Epithelial cell of alveolus of lung (primary cell): Measurements from ENCODE around the gene DHX57. TPM values are rescaled to one million over a fixed set of nuclear protein-coding genes. Genes with fewer than 3 reads are reported as not detected.

Experiments used
- total RNA-seq: library from RNA; depleted of rRNA; stranded (reverse); fragments of >200 nt; gene quantifications from 2 replicates; pipeline ENCODE4 v1.2.1, GENCODE V29; 2015

Gene DHX57
- total RNA-seq, result 10.8 and 12.5 TPM in 2 replicates

DNA sequence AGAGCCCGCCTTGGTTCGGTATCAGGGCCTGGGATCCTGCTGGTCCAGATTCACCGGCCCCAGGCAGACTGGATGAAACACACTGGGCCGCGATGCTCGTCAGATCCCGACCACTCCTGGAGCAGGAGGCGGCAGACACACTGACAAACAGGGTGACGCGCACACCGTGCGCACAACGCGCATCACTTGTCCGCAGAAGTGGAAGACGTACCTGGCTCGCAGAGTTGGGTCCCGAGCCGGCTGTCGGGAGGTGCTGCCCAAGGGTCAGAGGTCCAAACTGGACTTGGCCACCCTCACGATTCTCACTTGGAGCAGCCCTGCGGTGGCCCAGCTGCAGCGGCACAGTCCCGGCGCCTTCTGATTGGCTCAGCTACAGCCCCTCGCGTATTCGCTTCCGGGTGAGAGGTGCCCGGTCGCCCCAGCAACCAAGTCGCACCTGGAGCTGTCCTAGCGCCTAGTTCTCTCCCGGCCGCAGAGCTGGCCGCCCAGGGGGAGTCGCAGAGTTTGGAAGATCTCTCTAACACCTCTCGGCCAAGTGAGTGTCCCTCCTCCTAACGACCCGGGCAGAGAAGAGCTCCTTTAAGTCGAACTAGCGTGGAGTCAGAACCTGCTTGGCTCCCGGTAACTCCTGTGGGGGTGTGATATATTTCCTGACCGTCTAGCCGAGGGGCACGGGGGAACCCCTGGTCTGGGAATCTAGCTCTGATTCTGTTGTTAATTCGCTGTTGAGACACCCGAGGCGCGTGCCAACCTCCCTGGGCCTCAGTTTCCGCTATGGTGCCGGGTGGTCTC is at the start of gene DHX57, which contains the start of gene MORN2:
TSS of gene DHX57 (minus strand) at position 359 of the 792 bp plus-strand sequence. CDS start 7,529 bp downstream, outside the sequence.
TSS of gene MORN2 (plus strand) at position 401 of the 792 bp plus-strand sequence.

DNA sequence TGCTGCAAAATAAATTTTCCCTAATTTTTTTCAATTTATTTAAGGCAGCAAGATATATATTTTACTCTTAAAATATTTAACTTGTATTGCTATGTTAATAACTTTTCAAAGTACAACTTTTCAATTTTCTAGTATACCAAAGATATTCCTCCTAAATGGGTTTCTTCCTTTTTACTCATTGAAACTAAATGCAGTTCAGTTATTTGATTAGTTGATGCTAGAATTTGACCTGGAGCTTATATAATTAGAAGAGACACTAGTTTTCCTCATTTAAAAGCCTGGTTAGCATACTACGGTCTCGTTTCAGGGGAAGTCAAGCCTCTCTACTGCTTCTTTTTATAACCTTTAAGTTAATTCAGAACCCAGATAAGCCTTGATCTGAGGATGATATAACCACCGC is 13.8 kb upstream of the DHX57 start, which contains the start of gene ARHGEF33:
TSS of gene ARHGEF33 (plus strand) at position 301 of the 400 bp plus-strand sequence. CDS start 29,573 bp downstream, outside the sequence.

GRCh38 chr2:38750891-38751595 is 124.7 kb downstream of the DHX57 start, which contains the start of gene SRSF7:
SRSF7 (minus strand) TSS chr2:38751361; CDS start chr2:38751256, 105 bp downstream.

Other genes with a start within 250 kb of the DHX57 start
- gene GALM, start 209.8 kb downstream of the DHX57 start, total RNA-seq, result 6.1 and 7.4 TPM in 2 replicates
- gene SRSF7, start 124.6 kb downstream of the DHX57 start, total RNA-seq, result 57.8 and 131 TPM in 2 replicates
- gene GEMIN6, start 97.7 kb downstream of the DHX57 start, total RNA-seq, result 8.4 and 11.8 TPM in 2 replicates
- 17.7 and 19.9 TPM in 2 replicates for gene MORN2, start within 50 bp of the DHX57 start, total RNA-seq
- under 0.01 and 1.4 TPM in 2 replicates for gene ARHGEF33, start 13.9 kb upstream of the DHX57 start, total RNA-seq
- gene SOS1, start 245.1 kb upstream of the DHX57 start, total RNA-seq, result 8.5 and 26.3 TPM in 2 replicates